Mucosa of rectum (tissue), 2 donors: ENCODE measurements around the gene SBF2.

ENCODE experiments used
- H3K27ac ChIP-seq, 2 donors: one replicate each; pipeline ENCODE4 v1.7.0; 2013; ENCODE audit warnings: inconsistent platforms in 2 of 2, low read depth in 2 of 2, low read length in 2 of 2
- H3K27me3 ChIP-seq, 2 donors: one replicate each; pipeline ENCODE4 v1.7.0; 2013; ENCODE audit warnings: low read length in 2 of 2; ENCODE audit not compliant: control insufficient read depth in 2 of 2, insufficient read depth in 2 of 2
- H3K36me3 ChIP-seq, 2 donors: one replicate each; pipeline ENCODE4 v1.7.0; 2013; ENCODE audit warnings: low read length in 2 of 2; ENCODE audit not compliant: control insufficient read depth in 2 of 2, insufficient read depth in 2 of 2
- H3K4me1 ChIP-seq, 2 donors: one replicate each; pipeline ENCODE4 v1.7.0; 2013; ENCODE audit warnings: low read length in 2 of 2, mild to moderate bottlenecking in 1 of 2; ENCODE audit not compliant: control insufficient read depth in 2 of 2, insufficient read depth in 2 of 2
- H3K4me3 ChIP-seq, 2 donors: one replicate each; pipeline ENCODE4 v1.7.0; 2013; ENCODE audit warnings: low read length in 2 of 2
- H3K9ac ChIP-seq, 2 donors: one replicate each; pipeline ENCODE4 v1.7.0; 2013; ENCODE audit warnings: low read length in 2 of 2, low read depth in 1 of 2, mild to moderate bottlenecking in 1 of 2
- H3K9me3 ChIP-seq, 2 donors: one replicate each; pipeline ENCODE4 v1.7.0; 2013; ENCODE audit warnings: low read length in 2 of 2; ENCODE audit not compliant: control insufficient read depth in 2 of 2
- donor health status: healthy.
- donor health status: Normal muscosa, but diverticular disease.

SBF2 gene

GRCh38 chr11:9827708-9828107 is 466.3 kb downstream of the SBF2 start:
- H3K36me3 ChIP-seq, result peaks cover 4 to 8% of the 10 kb centered on the region in 2 donors
- H3K4me1 ChIP-seq, result no peaks in the 10 kb centered on the region
- H3K9ac ChIP-seq, result no peak overlapping the region
- H3K9me3 ChIP-seq, result no peaks in the 10 kb centered on the region
- H3K27ac ChIP-seq, result no peak overlapping the region
- H3K4me3 ChIP-seq, result no peak overlapping the region
- H3K27me3 ChIP-seq, result no peaks in the 10 kb centered on the region

- no peak overlapping the region for H3K4me3 ChIP-seq
- no peak overlapping the region for H3K27ac ChIP-seq
- no peaks in the 10 kb centered on the region for H3K27me3 ChIP-seq
- H3K9ac ChIP-seq, result no peak overlapping the region
- H3K4me1 ChIP-seq, result no peaks in the 10 kb centered on the region
- no peaks in the 10 kb centered on the region for H3K9me3 ChIP-seq
- peaks cover 1 to 3% of the 10 kb centered on the region in 2 donors for H3K36me3 ChIP-seq
These were observed 467.6 kb downstream of the SBF2 start for GRCh38 chr11:9826390-9826789.

GRCh38 chr11:9825895-9826294 is 468.1 kb downstream of the SBF2 start:
- no peaks in the 10 kb centered on the region for H3K9me3 ChIP-seq
- no peaks in the 10 kb centered on the region for H3K4me1 ChIP-seq
- H3K4me3 ChIP-seq, result no peak overlapping the region
- no peaks in the 10 kb centered on the region for H3K36me3 ChIP-seq
- H3K27ac ChIP-seq, result no peak overlapping the region
- no peaks in the 10 kb centered on the region for H3K27me3 ChIP-seq
- no peak overlapping the region for H3K9ac ChIP-seq

GRCh38 chr11:9825315-9825714 is 468.7 kb downstream of the SBF2 start:
- Histone ChIP-seq H3K27ac (no peak overlapping the region), H3K4me3 (no peak overlapping the region), H3K27me3 (no peaks in the 10 kb centered on the region), H3K9ac (no peak overlapping the region), H3K9me3 (no peaks in the 10 kb centered on the region), H3K36me3 (no peaks in the 10 kb centered on the region), H3K4me1 (no peaks in the 10 kb centered on the region)

- Histone ChIP-seq H3K9me3 (no peaks in the 10 kb centered on the region), H3K4me3 (no peak overlapping the region), H3K27ac (no peak overlapping the region), H3K9ac (no peak overlapping the region), H3K4me1 (no peaks in the 10 kb centered on the region), H3K27me3 (no peaks in the 10 kb centered on the region), H3K36me3 (no peaks in the 10 kb centered on the region)
These were observed 470.1 kb downstream of the SBF2 start for GRCh38 chr11:9823887-9824385.

- no peak overlapping the region for H3K4me3 ChIP-seq
- H3K27me3 ChIP-seq, result no peaks in the 10 kb centered on the region
- H3K9ac ChIP-seq, result no peak overlapping the region
- no peaks in the 10 kb centered on the region for H3K36me3 ChIP-seq
- H3K9me3 ChIP-seq, result no peaks in the 10 kb centered on the region
- no peak overlapping the region for H3K27ac ChIP-seq
- no peaks in the 10 kb centered on the region for H3K4me1 ChIP-seq
These were observed 470.6 kb downstream of the SBF2 start for GRCh38 chr11:9823439-9823838.

- Histone ChIP-seq H3K27me3 (no peaks in the 10 kb centered on the region), H3K9me3 (no peaks in the 10 kb centered on the region), H3K27ac (no peak overlapping the region), H3K36me3 (peaks cover 0 to 4% of the 10 kb centered on the region in 2 donors), H3K9ac (no peak overlapping the region), H3K4me1 (no peaks in the 10 kb centered on the region), H3K4me3 (no peak overlapping the region)
These were observed 472.8 kb downstream of the SBF2 start for GRCh38 chr11:9821008-9821752.

GRCh38 chr11:9820260-9820659 is 473.8 kb downstream of the SBF2 start:
- H3K4me1 ChIP-seq, result no peaks in the 10 kb centered on the region
- peaks cover 0 to 4% of the 10 kb centered on the region in 2 donors for H3K36me3 ChIP-seq
- no peak overlapping the region for H3K27ac ChIP-seq
- no peak overlapping the region for H3K4me3 ChIP-seq
- H3K9ac ChIP-seq, result no peak overlapping the region
- H3K9me3 ChIP-seq, result no peaks in the 10 kb centered on the region
- H3K27me3 ChIP-seq, result no peaks in the 10 kb centered on the region

GRCh38 chr11:9817191-9817590 is 476.8 kb downstream of the SBF2 start:
- Histone ChIP-seq H3K27ac (no peak overlapping the region), H3K36me3 (peaks cover 0 to 4% of the 10 kb centered on the region in 2 donors), H3K4me3 (no peak overlapping the region), H3K9ac (no peak overlapping the region), H3K27me3 (no peaks in the 10 kb centered on the region), H3K9me3 (no peaks in the 10 kb centered on the region), H3K4me1 (no peaks in the 10 kb centered on the region)

- H3K9me3 ChIP-seq, result no peaks in the 10 kb centered on the region
- no peak overlapping the region for H3K9ac ChIP-seq
- no peak overlapping the region for H3K4me3 ChIP-seq
- peaks cover 0 to 6% of the 10 kb centered on the region in 2 donors for H3K36me3 ChIP-seq
- H3K4me1 ChIP-seq, result no peaks in the 10 kb centered on the region
- H3K27me3 ChIP-seq, result no peaks in the 10 kb centered on the region
- H3K27ac ChIP-seq, result no peak overlapping the region
These were observed 478.4 kb downstream of the SBF2 start for GRCh38 chr11:9815486-9816136.
